ENCODE measurements around the gene LRRC9.

DNA sequence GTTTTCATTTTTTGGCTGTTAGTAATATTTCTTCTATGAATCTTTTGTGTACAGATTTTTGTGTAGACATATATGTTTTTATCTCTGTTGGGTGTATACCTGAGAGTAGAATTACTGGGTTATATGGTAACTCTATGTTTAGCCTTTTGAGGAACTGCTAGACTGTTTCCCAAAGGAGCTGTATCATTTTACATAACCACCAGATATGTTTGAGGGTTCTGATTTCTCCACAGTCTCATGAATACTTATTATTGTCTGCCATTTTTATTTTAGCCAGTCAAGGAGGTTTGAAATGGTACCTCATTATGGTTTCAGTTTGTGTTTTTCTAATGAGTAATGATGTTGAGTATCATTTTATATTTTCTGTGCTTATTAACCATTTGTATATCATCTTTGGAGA, 173.7 kb downstream of the LRRC9 start:
- TF ChIP-seq, protein P1, sequence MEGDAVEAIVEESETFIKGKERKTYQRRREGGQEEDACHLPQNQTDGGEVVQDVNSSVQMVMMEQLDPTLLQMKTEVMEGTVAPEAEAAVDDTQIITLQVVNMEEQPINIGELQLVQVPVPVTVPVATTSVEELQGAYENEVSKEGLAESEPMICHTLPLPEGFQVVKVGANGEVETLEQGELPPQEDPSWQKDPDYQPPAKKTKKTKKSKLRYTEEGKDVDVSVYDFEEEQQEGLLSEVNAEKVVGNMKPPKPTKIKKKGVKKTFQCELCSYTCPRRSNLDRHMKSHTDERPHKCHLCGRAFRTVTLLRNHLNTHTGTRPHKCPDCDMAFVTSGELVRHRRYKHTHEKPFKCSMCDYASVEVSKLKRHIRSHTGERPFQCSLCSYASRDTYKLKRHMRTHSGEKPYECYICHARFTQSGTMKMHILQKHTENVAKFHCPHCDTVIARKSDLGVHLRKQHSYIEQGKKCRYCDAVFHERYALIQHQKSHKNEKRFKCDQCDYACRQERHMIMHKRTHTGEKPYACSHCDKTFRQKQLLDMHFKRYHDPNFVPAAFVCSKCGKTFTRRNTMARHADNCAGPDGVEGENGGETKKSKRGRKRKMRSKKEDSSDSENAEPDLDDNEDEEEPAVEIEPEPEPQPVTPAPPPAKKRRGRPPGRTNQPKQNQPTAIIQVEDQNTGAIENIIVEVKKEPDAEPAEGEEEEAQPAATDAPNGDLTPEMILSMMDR (IDR thresholded peaks at IDR 0.05; ENCODE audit: low read depth, low read length, poor library complexity, severe bottlenecking), result no peak
- no peak for TF ChIP-seq EZH2phosphoT487 (IDR thresholded peaks at IDR 0.05; ENCODE audit: borderline replicate concordance, low read length)
